CMK (cell line): Measurements from ENCODE around the gene RRBP1.
A peak's percentile ranks its signal among the peaks of the same experiment; 100 is the strongest.

ENCODE experiments used
- DNase-seq: peaks from one replicate; pipeline ENCODE4 v3.0.0-alpha.2; 2010; ENCODE audit warnings: low read depth

Gene RRBP1

DNA sequence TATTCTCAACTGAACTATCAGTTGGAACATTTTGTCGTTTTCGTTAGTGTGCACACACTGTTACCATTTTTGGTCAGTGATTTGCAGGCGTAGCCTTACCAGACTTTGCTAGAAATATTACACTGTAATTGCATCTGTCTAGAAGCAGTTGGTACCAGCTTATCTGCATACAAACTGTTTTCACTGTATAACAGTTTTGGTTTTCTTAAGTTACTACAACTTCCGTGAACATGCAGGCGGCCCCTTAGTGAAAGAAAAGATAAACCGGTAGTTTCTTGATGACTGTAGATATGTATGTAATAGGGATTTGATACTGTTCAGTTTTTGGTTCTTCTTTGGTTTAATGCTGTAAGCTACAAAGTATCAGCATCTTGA, 110.9 kb downstream of the RRBP1 start:
- no peak for DNase-seq

DNA sequence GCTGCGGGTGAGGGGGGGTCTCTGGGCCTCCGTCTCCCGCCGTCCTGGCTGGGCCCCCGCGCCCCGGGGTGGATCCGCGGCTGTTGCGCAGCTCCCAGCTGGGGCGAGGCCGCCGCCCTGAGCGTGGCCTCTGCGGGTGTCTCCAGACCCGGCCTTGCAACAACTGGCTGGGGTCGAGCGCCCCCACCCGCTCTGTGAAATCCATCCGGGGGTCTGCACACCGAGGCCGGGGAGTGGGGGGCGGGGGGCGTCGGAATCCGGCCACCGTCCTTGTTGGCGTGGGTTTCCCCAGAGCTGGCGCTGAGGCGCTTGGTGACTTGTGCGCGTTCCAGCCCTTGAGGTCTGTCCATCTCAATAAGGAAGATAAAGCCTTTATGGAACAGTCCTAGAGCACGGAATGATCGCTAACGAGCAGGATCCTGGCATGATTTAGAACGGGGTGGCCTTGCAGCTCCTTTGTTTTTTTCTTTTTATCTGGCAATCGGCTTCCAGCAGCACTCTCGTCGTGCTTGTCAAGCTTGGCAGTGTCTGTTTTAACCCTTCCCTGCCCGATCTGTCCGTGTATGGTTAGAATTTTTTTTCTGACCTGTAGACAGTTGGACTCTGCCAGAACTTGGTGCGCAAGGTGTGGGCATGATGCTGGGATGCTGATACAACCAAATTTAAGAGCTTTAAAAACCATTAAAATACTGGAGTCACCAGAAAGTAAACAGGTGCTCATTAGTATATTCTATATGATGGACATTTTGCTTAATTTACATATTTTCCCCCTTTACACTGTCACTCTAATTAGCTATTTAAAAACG, 111.5 kb downstream of the RRBP1 start:
- DNase-seq, result no peak

DNA sequence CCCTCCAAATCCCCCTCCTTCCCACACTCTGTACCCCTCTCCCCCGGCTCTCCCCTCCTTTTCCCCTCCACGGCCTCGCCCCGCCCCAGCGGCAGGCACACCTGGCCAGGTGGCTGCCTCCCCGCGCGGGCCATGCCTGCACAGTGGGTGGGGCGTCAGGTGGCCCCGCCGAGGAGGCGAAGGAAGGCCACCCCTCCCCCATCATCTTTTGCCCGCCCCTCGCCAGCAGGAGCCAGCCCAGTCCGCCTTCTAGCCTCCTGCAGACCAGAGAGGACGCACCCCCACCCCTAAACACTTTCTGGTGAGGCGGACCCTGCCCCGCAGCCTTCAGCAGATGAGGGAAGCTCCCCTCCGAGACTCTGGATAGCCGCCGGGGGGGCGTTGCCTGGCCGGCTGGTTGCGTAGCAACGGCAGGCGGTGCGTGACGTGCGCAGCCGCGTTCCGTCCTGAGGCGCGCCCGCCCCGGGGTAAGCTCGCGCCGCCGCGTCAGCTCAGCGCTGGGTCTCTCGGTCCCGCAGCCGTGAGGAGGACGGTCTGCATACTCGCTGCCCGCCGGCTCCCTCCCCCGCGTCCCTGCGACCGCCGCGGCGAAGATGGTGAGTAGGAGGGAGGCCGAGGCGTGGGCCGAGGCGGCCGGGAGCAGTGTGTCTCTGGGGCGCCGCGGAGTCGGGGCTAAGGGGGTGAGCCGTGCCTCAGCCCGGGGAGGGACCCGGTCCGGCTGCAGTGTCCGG, 112.3 kb downstream of the RRBP1 start, which contains the start of gene DSTN:
Gene DSTN, plus strand, starts transcription at position 460 of the 731 bp plus-strand sequence. Its CDS starts 134 bp downstream, at position 594.
- DNase-seq, result peak; percentile 76

DNA sequence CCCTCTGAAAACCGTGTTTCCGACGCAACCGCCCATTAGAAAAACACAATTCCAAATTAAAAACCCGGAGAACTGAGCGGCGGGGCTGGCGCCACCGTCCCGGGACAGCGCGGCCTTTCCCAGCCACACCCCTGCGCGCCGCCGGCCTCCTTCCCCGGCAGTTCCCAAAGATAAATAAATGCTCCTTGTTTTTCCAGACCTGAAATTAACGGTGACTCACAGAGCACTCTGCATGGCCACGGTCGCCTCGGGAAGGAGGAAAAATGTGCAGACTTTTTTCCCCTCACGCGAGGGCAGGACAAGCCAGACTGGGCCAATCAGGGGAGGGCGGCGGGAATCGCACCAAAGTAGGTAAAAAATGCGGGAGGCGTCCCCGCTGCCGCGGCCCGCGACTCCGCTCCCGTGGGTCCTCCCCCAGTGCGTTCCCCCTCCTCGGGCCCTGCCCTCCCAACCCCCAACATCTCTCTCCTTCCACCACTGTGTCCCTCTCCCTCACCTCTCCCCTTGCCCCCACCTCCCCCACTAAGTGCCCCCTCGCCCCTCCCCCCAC, 113.0 kb downstream of the RRBP1 start:
- no peak for DNase-seq

DNA sequence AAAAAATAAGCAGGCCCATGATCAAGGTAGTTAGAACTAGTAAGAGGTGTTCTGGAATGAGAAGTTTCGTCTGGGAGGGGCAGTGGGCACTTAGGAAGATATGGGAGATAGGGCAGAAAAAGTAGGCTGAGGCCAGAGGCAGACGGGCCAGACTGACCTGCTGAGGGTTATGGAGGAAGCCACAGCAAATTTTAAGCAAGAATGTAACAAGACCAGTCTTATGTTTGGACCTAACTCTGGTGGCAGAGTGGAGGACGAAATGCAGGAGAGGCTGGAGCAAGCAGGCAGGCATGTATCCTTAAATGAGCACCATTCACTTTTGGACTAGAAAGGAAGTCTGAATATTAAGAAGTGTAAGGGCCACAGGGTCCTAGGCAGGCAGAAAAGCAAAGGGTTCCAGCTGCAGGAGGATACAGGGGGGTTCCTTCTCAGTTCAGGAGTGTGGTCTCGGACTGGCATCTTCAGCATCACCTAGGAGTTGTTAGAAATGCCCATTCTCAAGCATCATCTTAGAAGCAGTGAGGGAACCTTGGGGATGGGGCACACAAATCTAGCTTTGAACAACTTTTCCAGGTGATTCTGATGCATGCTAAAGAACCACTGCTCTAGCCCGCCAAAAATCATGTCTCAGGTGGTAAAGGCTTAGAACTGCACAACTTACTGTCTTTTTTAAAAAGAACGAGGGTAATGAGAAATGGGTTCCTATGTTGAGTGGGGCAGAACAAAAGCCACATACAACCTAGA, 113.8 kb downstream of the RRBP1 start:
- no peak for DNase-seq

DNA sequence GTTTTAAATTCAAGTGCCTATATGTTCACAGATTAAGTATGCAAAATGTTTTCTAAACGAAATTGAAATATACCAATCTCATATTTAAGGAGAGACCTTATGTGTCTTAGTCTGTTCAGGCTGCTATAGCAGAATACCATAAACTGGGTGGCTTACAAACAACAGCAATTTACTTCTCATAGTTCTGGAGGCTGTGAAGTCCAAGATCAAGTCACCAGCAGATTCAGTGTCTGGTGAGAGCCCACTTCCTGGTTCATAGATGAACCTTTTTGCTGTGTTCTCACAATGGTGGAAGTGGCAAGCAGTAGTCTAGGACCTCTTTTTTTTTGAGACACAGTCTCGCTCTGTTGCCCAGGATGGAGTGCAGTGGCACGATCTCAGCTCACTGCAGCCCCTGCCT, 115.7 kb downstream of the RRBP1 start:
- no peak for DNase-seq

DNA sequence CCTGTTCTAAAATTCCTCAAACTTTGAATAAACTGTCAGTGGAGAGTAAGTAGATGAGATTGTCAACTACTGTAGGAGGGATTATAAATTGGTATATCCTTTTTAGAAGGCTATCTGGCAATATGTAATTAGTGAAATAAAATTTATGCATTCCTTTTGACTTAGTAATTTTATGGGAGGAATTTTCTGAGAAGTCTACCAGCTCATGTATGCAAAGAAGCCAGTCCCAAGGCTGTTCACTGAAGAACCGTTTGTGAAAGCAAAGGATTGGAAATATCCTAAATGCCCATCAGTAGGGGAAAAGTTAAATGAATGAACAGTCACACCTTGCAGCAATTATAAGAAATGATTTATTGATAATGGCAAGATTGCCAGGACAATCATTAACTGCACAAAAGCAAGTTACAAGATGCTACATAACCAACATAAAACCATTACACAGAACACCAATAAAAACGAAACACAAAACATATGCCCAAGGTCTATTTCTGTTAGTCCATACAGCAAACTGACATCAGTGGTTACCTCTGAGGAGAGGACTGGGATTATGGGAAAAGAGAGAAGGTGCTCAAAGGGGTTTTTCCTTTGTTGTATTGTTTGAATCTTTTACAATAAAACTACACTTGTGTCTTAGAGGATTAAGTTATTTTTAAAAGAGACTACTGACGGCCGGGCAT, 116.7 kb downstream of the RRBP1 start:
- no peak for DNase-seq
